K562 treated with DMSO at 1 percent for 12 hours (cell line): ENCODE measurements around the gene TBX18. TPM values are rescaled to one million over a fixed set of nuclear protein-coding genes. Genes with fewer than 3 reads are reported as not detected.

ENCODE experiments used
- total RNA-seq: library from RNA; unstranded; fragments of 300-600 nt; gene quantifications from 2 replicates; pipeline ENCODE4 v1.2.3, GENCODE V29; 2022; ENCODE audit not compliant: insufficient read depth

TBX18 gene
- 7.9 and 28.3 TPM in 2 replicates for total RNA-seq

GRCh38 chr6:84764332-84765049 is at the start of gene TBX18:
Gene TBX18 (minus strand): TSS chr6:84764598. CDS start chr6:84764181, 417 bp downstream.

